ENCODE measurements around the gene HTRA1. TPM values are rescaled to one million over a fixed set of nuclear protein-coding genes. Genes with fewer than 3 reads are reported as not detected.

The HTRA1 gene
- total RNA-seq, 4 donors from 2014 or later, result 37.1 to 99.4 (median 68.2) TPM

DNA sequence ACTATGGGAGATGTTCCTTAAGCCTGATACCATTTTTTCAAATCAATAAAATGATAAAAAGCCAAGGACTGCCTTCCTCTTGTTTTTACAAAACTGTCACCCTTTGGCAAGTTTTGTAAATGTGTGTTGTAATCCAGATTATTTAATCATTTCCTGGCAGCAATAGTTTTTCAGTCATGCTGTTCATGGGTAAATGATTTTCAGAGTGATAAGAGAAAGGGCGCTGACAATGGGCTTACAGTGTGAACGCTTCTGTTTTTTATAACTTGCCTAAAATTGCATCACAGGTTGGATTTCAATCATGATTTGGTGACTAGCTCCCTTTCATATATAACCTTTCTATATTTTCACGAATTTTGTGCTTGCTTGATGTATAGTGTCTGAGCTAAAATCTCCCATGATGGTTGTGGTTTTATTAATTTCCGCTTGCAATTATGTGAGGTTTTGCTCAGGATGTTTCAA, 80.2 kb downstream of the HTRA1 start:
- intact Hi-C loops (cut with DNase I), result no loop called here
- WGBS, 2 donors, result 68 to 72% methylated on average over 4 of the region's 4 CpGs
- Histone ChIP-seq H3K4me1 (peaks cover 0 to 9% of the 10 kb centered on the region in 2 donors), H3K36me3 (no peaks in the 10 kb centered on the region), H3K4me3 (replicated peaks in 1 of 3) (no peak overlapping the region), H3K9me3 (no peaks in the 10 kb centered on the region), H3K27me3 (no peaks in the 10 kb centered on the region), H3K27ac (no peak overlapping the region)
- TF ChIP-seq, protein P1, sequence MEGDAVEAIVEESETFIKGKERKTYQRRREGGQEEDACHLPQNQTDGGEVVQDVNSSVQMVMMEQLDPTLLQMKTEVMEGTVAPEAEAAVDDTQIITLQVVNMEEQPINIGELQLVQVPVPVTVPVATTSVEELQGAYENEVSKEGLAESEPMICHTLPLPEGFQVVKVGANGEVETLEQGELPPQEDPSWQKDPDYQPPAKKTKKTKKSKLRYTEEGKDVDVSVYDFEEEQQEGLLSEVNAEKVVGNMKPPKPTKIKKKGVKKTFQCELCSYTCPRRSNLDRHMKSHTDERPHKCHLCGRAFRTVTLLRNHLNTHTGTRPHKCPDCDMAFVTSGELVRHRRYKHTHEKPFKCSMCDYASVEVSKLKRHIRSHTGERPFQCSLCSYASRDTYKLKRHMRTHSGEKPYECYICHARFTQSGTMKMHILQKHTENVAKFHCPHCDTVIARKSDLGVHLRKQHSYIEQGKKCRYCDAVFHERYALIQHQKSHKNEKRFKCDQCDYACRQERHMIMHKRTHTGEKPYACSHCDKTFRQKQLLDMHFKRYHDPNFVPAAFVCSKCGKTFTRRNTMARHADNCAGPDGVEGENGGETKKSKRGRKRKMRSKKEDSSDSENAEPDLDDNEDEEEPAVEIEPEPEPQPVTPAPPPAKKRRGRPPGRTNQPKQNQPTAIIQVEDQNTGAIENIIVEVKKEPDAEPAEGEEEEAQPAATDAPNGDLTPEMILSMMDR (IDR thresholded peaks at IDR 0.05), result no peak
- TF ChIP-seq POLR2A (IDR thresholded peaks at IDR 0.05), result no peak
- DNase-seq, result no peak

DNA sequence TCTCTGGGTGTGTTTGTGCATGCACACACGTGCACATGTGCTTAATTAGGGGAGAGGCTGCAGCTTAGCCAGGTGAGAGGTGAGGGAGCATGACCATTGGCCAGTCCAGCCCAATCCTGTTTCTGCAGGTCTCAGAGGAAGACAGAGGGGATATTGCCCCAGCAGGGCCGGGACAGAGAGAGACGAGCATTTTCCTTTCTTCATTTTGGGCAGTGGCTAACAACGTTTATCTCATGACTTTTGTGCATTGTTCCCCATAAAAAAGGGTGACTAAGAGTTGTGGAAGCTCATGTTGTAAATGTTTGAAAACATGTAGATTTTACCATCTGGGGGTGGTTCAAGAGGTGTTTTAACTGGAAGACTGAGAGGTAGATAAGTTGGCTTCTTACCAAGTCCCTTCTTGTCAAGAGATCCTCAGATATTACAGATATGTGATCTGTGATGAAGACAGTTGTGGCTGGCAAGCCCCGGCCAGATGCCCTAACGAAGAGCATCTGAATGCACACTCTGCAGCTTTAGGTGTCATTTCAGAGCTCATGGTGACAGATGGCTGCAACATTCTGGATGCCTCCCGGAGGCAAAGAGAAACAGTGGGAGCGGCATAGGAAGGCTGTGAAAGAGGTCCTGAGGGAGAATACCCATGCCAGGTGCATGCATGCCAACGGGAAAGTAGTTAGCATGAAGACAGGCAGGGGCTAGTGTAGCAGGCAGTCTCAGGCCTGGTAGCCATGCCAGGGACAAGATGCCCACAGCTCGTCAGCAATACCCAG, 82.5 kb downstream of the HTRA1 start:
- WGBS, 2 donors, result 91 to 93% methylated on average over 10 of the region's 10 CpGs
- no peak overlapping the region for H3K27ac ChIP-seq
- H3K36me3 ChIP-seq, result no peaks in the 10 kb centered on the region
- no peak for DNase-seq
- no peaks in the 10 kb centered on the region for H3K27me3 ChIP-seq
- no peak for TF ChIP-seq POLR2A (IDR thresholded peaks at IDR 0.05)
- TF ChIP-seq, protein P1 (IDR thresholded peaks at IDR 0.05), result no peak
- H3K9me3 ChIP-seq, result no peaks in the 10 kb centered on the region
- H3K4me1 ChIP-seq, result peaks cover 5 to 19% of the 10 kb centered on the region in 2 donors
- H3K4me3 ChIP-seq (replicated peaks in 1 of 3), result no peak overlapping the region
- intact Hi-C loops (cut with DNase I), result no loop called here

DNA sequence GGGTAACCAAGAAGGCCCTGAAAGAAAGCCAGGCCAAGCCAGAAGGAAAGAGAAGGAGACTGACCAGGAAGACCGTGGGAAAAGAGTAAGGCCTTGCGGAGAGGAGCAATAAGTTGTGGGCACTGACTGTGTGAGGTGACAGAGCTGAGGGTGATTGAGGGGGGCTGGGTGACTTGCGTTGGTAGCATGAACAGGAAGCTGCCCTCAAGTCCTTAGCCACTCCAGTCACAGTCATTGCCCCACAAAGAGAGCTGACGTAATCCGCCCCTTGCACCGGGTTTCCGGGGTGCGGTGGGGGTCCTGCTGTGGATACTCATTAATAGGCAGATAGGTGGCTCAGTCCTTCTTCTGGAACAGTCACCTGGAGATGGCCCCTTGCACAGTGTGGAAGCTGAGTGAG, 83.1 kb downstream of the HTRA1 start:
- 59 to 76% methylated on average over 8 of the region's 8 CpGs for WGBS, 2 donors
- intact Hi-C loops (cut with DNase I), result no loop called here

DNA sequence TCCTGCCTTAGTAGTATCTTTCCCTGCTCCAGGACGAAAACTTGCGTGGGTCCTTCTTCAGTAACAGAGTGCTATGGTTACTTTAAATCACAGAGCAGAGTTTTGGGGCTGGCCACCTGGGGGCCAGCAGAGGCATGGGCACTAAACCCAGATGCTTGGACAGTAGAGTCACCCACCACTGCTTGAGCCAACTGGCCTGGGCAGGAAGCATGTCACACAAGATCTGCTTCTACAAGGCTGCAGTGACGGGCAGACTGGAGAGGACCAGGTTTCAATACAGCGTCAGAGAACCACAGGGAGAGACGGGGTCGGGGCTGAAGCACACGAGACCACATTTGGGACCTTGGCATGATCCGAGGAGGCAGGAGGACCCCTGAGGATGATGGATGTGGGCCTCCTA, 84.9 kb downstream of the HTRA1 start:
- intact Hi-C loops (cut with DNase I), result no loop called here
- DNase-seq, result no peak
- no peaks in the 10 kb centered on the region for H3K36me3 ChIP-seq
- no peak overlapping the region for H3K27ac ChIP-seq
- TF ChIP-seq, protein P1 (IDR thresholded peaks at IDR 0.05), result no peak
- TF ChIP-seq POLR2A (IDR thresholded peaks at IDR 0.05), result no peak
- peaks cover 14 to 36% of the 10 kb centered on the region in 2 donors for H3K4me1 ChIP-seq
- no peak overlapping the region for H3K4me3 ChIP-seq (replicated peaks in 1 of 3)
- no peaks in the 10 kb centered on the region for H3K27me3 ChIP-seq
- no peaks in the 10 kb centered on the region for H3K9me3 ChIP-seq
- WGBS, 2 donors, result 97% methylated on average over 8 of the region's 8 CpGs

More for the DNA sequence above, 83.1 kb downstream of the HTRA1 start:
- Histone ChIP-seq H3K4me1 (peaks cover 5 to 20% of the 10 kb centered on the region in 2 donors), H3K9me3 (no peaks in the 10 kb centered on the region), H3K27ac (no peak overlapping the region), H3K36me3 (no peaks in the 10 kb centered on the region), H3K4me3 (replicated peaks in 1 of 3) (no peak overlapping the region), H3K27me3 (no peaks in the 10 kb centered on the region)
- TF ChIP-seq, protein P1 (IDR thresholded peaks at IDR 0.05), result no peak
- no peak for TF ChIP-seq POLR2A (IDR thresholded peaks at IDR 0.05)
- peak in 1 of 2 donors; percentile 59 for DNase-seq

DNA sequence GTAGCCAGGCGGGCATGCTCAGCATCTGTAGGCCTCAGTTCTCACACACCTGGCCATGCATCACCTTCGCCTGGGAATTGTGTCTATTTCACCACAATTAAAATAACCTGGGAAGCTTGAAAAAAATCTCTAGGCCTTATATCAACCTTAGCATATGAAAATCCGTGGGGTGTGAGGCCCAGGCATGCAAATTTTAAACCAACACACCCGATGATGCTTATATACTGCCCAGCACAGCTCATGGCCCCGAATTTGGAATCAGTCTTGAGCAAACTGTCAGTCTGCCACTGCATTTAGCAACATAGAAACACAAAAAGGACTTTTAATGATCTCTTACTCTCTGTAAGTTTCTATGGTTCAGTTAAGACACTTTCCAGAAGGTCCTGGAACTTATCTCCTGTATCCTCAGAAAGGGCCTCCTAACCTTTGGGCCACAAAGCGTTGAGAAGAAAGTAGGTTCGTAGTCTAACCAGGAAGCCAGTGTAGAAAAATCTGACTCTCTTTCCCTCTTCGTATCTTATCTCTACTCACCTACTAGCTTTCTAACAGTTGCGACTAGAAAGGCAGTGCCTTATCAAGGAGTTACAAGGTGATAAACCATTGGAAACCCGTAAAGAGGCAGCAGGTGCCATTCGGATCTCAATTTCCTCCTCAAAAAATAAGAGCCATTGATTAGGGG, 87.2 kb downstream of the HTRA1 start:
- intact Hi-C loops (cut with DNase I), result no loop called here
- no peak for DNase-seq
- no peaks in the 10 kb centered on the region for H3K36me3 ChIP-seq
- H3K27me3 ChIP-seq, result no peaks in the 10 kb centered on the region
- WGBS, 2 donors, result 96 to 97% methylated on average over 11 of the region's 11 CpGs
- H3K27ac ChIP-seq, result no peak overlapping the region
- H3K4me1 ChIP-seq, result peaks cover 19 to 39% of the 10 kb centered on the region in 2 donors
- H3K4me3 ChIP-seq (replicated peaks in 1 of 3), result no peak overlapping the region
- no peak for TF ChIP-seq POLR2A (IDR thresholded peaks at IDR 0.05)
- TF ChIP-seq, protein P1 (IDR thresholded peaks at IDR 0.05), result no peak
- no peaks in the 10 kb centered on the region for H3K9me3 ChIP-seq

Data from thyroid gland (tissue), 4 donors.